H1 (cell line): ENCODE results near the gene GRID1. TPM values are rescaled to one million over a fixed set of nuclear protein-coding genes. Genes with fewer than 3 reads are reported as not detected.

Source experiments
- CTCF ChIA-PET: fragments of 300-600 bp; sonication (Branson Sonifier 250); formaldehyde crosslinking; loops from one replicate; lab custom pipeline; 2021; ENCODE audit not compliant: partially characterized antibody; lab: Charles Lee
- POLR2A ChIA-PET: fragments of 300-600 bp; sonication (Branson Sonifier 250); formaldehyde crosslinking; loops from one replicate; lab custom pipeline; 2021; ENCODE audit warnings: inconsistent platforms; ENCODE audit not compliant: partially characterized antibody; lab: Charles Lee
- DNase-seq, 2 experiments: peaks; one replicate each; pipeline versions ENCODE4 v3.0.0 to v3.0.0-alpha.2; 2010 to 2022; ENCODE audit warnings: low spot score in 2 of 2, low read depth in 1 of 2, mixed read lengths in 1 of 2
- FAIRE-seq: peaks from 2 replicates; lab custom pipeline; 2011; peaks lifted over from hg19 to GRCh38; lab: Jason Lieb, UNC
- H2AFZ ChIP-seq: 2 replicates; pipeline ENCODE4 v1.8.1; 2012; ENCODE audit warnings: low read length, inconsistent platforms
- H2AK5ac ChIP-seq: 2 replicates; pipeline ENCODE4 v1.6.1; 2013; ENCODE audit warnings: low read depth, low read length
- H2BK120ac ChIP-seq: replicated peaks from 2 replicates; pipeline ENCODE3; 2013; ENCODE audit warnings: low read depth, low read length, inconsistent platforms
- H2BK12ac ChIP-seq: 2 replicates; pipeline ENCODE4 v1.6.1; 2013; ENCODE audit warnings: low read depth, low read length
- H2BK15ac ChIP-seq: 2 replicates; pipeline ENCODE4 v1.6.1; 2013; ENCODE audit warnings: low read length
- H2BK20ac ChIP-seq: 2 replicates; pipeline ENCODE4 v1.6.1; 2013; ENCODE audit warnings: low read length
- H2BK5ac ChIP-seq: 2 replicates; pipeline ENCODE4 v1.6.1; 2013; ENCODE audit warnings: low read depth, low read length
- H3K14ac ChIP-seq: 2 replicates; pipeline ENCODE4 v1.6.1; 2013; ENCODE audit warnings: inconsistent platforms; ENCODE audit not compliant: insufficient read length
- H3K18ac ChIP-seq: 2 replicates; pipeline ENCODE4 v1.6.1; 2013; ENCODE audit warnings: low read length; ENCODE audit errors: extremely low read depth
- H3K23ac ChIP-seq: 2 replicates; pipeline ENCODE4 v1.6.1; 2013; ENCODE audit warnings: inconsistent platforms; ENCODE audit not compliant: insufficient read length
- H3K23me2 ChIP-seq: 2 replicates; pipeline ENCODE4 v1.6.1; 2013; ENCODE audit warnings: low read depth, low read length
- H3K27ac ChIP-seq: 2 replicates; pipeline ENCODE4 v1.6.1; 2011; ENCODE audit warnings: low read depth, low read length, inconsistent platforms
- H3K27me3 ChIP-seq, 4 experiments: replicated peaks in 1 of 4; 1 replicate in 1 of 4; 2 replicates in 3 of 4; pipeline versions ENCODE4 v1.6.1 to v1.8.1; 2011 to 2013; ENCODE audit warnings: low read length in 3 of 4, mild to moderate bottlenecking in 3 of 4, inconsistent platforms in 2 of 4, mixed read lengths in 2 of 4, moderate library complexity in 1 of 4; ENCODE audit not compliant: control insufficient read depth in 3 of 4, insufficient read depth in 3 of 4; ENCODE audit errors: extremely low read depth in 1 of 4
- H3K36me3 ChIP-seq, 4 experiments: 2 replicates each; pipeline versions ENCODE4 v1.6.1 to v1.8.1; 2011 to 2013; ENCODE audit warnings: mild to moderate bottlenecking in 4 of 4, low read length in 3 of 4, moderate library complexity in 2 of 4, control low read depth in 1 of 4, inconsistent platforms in 1 of 4; ENCODE audit not compliant: insufficient read depth in 4 of 4, control insufficient read depth in 2 of 4
- H3K4ac ChIP-seq: replicated peaks from 2 replicates; pipeline ENCODE3; 2013; ENCODE audit warnings: low read length, low read depth, mixed read lengths, inconsistent platforms; ENCODE audit not compliant: insufficient read length
- H3K4me1 ChIP-seq, 4 experiments: replicated peaks in 1 of 4; 1 replicate in 1 of 4; 2 replicates in 3 of 4; pipeline versions ENCODE4 v1.6.1 to v1.8.1; 2011 to 2013; ENCODE audit warnings: low read length in 3 of 4, inconsistent platforms in 2 of 4, mixed read lengths in 1 of 4; ENCODE audit not compliant: insufficient read depth in 4 of 4, control insufficient read depth in 3 of 4
- H3K4me2 ChIP-seq, 2 experiments: 2 replicates each; pipeline versions ENCODE4 v1.6.1 to v1.8.1; 2011 to 2013; ENCODE audit warnings: low read depth in 2 of 2, low read length in 2 of 2, control low read depth in 1 of 2, inconsistent platforms in 1 of 2, mild to moderate bottlenecking in 1 of 2; ENCODE audit not compliant: insufficient read depth in 1 of 2
- H3K4me3 ChIP-seq, 4 experiments: fragments of 200-600, 300-600 bp in 1 of 4; sonication (generic), shearing (Covaris generic), sonication (Bioruptor Twin) in 1 of 4; 2 replicates each; pipeline versions ENCODE4 v1.5.1 to v1.8.1; 2011 to 2016; ENCODE audit warnings: low read length in 4 of 4, low read depth in 3 of 4, control low read depth in 2 of 4, inconsistent platforms in 2 of 4, mild to moderate bottlenecking in 2 of 4, mixed read lengths in 1 of 4, moderate library complexity in 1 of 4; ENCODE audit not compliant: insufficient read depth in 2 of 4; ENCODE audit errors: extremely low read depth in 1 of 4
- H3K56ac ChIP-seq: replicated peaks from 2 replicates; pipeline ENCODE3; 2013; ENCODE audit warnings: low read depth, mild to moderate bottlenecking, mixed read lengths, low read length, inconsistent platforms; ENCODE audit not compliant: insufficient read length
- H3K79me1 ChIP-seq: 2 replicates; pipeline ENCODE4 v1.6.1; 2013; ENCODE audit warnings: low read depth, low read length, control low read depth
- H3K79me2 ChIP-seq, 2 experiments: 2 replicates each; pipeline versions ENCODE4 v1.6.1 to v1.8.1; 2012 to 2013; ENCODE audit warnings: low read length in 2 of 2, mild to moderate bottlenecking in 2 of 2, inconsistent platforms in 1 of 2; ENCODE audit not compliant: insufficient read depth in 2 of 2, control insufficient read depth in 1 of 2
- H3K9ac ChIP-seq, 4 experiments: replicated peaks in 1 of 4; 1 replicate in 1 of 4; 2 replicates in 3 of 4; pipeline versions ENCODE4 v1.6.1 to v1.8.1; 2011 to 2013; ENCODE audit warnings: low read depth in 3 of 4, low read length in 3 of 4, control low read depth in 2 of 4, mild to moderate bottlenecking in 2 of 4, moderate library complexity in 2 of 4, inconsistent platforms in 1 of 4; ENCODE audit errors: extremely low read depth in 1 of 4
- H3K9me3 ChIP-seq, 2 experiments: 2 replicates each; pipeline versions ENCODE4 v1.6.1 to v1.8.1; 2012 to 2013; ENCODE audit warnings: mild to moderate bottlenecking in 2 of 2, moderate library complexity in 2 of 2, control low read depth in 1 of 2, inconsistent platforms in 1 of 2, low read depth in 1 of 2, low read length in 1 of 2, mixed read lengths in 1 of 2; ENCODE audit not compliant: insufficient read depth in 2 of 2
- H4K20me1 ChIP-seq, 2 experiments: replicated peaks in 1 of 2; 2 replicates each; pipeline versions ENCODE3 to v1.8.1; 2011 to 2013; ENCODE audit warnings: inconsistent platforms in 2 of 2, low read length in 2 of 2, mild to moderate bottlenecking in 1 of 2; ENCODE audit not compliant: insufficient read depth in 2 of 2, control insufficient read depth in 1 of 2
- H4K5ac ChIP-seq: 2 replicates; pipeline ENCODE4 v1.6.1; 2013; ENCODE audit warnings: low read length, low read depth, mixed read lengths, inconsistent platforms; ENCODE audit not compliant: insufficient read length
- H4K8ac ChIP-seq: 2 replicates; pipeline ENCODE4 v1.8.0; 2013; ENCODE audit warnings: mild to moderate bottlenecking, moderate library complexity, low read length, inconsistent platforms; ENCODE audit not compliant: insufficient read depth; ENCODE audit errors: extremely low read depth
- H4K91ac ChIP-seq: replicated peaks from 2 replicates; pipeline ENCODE3; 2013; ENCODE audit warnings: low read length, mixed read lengths, inconsistent platforms; ENCODE audit not compliant: insufficient read length
- SP2 ChIP-seq: IDR thresholded peaks from 2 replicates; pipeline ENCODE4 v1.6.1; 2012; ENCODE audit warnings: mild to moderate bottlenecking, low read length, inconsistent platforms
- TEAD4 ChIP-seq: IDR thresholded peaks from 2 replicates; pipeline ENCODE4 v1.6.1; 2012; ENCODE audit warnings: low read depth, low read length, inconsistent platforms, mixed read lengths
- WGBS, 2 experiments: shearing (Covaris generic) in 1 of 2; methylation state at CpG; one replicate each; pipeline versions ENCODE4 v1.1.6 to v1.1.7; 2013 to 2015; ENCODE audit warnings: low lambda C conversion rate in 2 of 2, mixed read lengths in 2 of 2, inconsistent platforms in 1 of 2, low coverage in 1 of 2, missing lambda C conversion rate in 1 of 2; ENCODE audit not compliant: insufficient replicate concordance in 2 of 2, insufficient coverage in 1 of 2, insufficient read length in 1 of 2; ENCODE audit errors: extremely low coverage in 1 of 2, missing lambda C conversion rate in 1 of 2; 5-methylcytosine and 5-hydroxymethylcytosine counted together
- polyA plus RNA-seq, 7 experiments: library from polyadenylated mRNA; depleted of rRNA in 3 of 7; stranded (reverse) in 5 of 7; unstranded in 2 of 7; fragments of >200 nt in 5 of 7; fragments of 200-250 nt in 2 of 7; gene quantifications; 1 replicate in 5 of 7; 2 replicates in 1 of 7; 4 replicates in 1 of 7; pipeline versions ENCODE4 v1.2.1 to v1.2.3, GENCODE V29; 2011 to 2013; ENCODE audit warnings: missing spikeins in 2 of 7, mixed read lengths in 2 of 7
- total RNA-seq: library from RNA; stranded (reverse); fragmentation: NEBNext Ultra II Directional; extraction: Animal tissue kit (Norgen Biotek cat#: 25700); gene quantifications from 2 replicates; pipeline ENCODE4 v1.2.1, GENCODE V29; 2021

GRID1 gene
- total and polyA plus RNA-seq, 2 of the 8 experiments (the other 6 are each of a cell fraction or from before 2014, with no cell fraction given) = 0.22 to 0.30 TPM

DNA sequence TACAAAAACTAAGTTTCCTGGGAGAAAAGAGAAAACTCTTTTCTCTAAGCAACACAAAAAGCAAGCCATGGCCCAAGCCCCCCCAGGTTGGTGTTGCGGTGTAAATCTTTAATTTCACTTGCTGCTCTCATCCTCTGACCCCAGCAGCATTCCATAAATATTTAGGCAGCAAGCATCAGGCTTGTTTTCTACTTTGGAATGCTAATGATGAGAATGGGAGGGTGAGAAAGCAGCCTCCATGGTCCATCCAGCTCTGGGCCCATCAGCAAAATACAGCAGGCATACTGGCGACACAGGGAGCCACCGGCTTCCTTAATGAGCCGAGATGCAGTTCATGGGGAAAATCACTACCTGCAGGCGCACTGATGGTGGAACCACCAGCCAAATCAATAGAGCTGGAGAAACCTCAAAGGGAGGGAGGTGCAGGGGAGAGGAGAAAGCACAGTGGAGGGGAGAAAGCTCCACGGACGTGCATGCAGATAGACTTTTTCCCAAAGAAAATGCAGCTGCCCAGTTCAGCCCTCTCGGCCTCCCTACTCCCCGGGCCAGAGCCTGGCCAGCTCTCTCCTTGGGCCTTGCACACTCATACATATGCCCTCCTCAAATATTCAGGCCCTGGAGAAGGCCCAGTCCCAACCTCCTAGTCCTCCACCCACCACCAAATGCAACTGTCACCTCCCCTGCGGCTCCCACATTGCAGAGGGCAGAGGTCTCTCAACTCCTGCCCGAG lies 131.9 kb downstream of the GRID1 start:
- Histone ChIP-seq H2BK15ac (0 out of 2 replicates have a peak overlapping the region, but pooled peaks have one; percentile 61), H2BK120ac (no peak overlapping the region), H3K36me3 (no peaks in the 10 kb centered on the region), H3K4me1 (peaks cover 0 to 23% (median 16%) of the 10 kb centered on the region in 4 experiments; a peak in 6 of 7 replicates), H3K9me3 (peaks cover 9 to 21% of the 10 kb centered on the region in 2 experiments), H4K91ac (peak overlapping the region; percentile 23), H3K27me3 (no peaks in the 10 kb centered on the region), H2BK12ac (0 out of 2 replicates have a peak overlapping the region, but pooled peaks have one; percentile 92), H2AK5ac (no peak overlapping the region), H3K56ac (no peak overlapping the region), H3K9ac (no peak overlapping the region), H4K20me1 (no peaks in the 10 kb centered on the region), H2BK20ac (no peak overlapping the region), H3K14ac (no peak overlapping the region), H2AFZ (peak overlapping the region; percentile 85), H2BK5ac (peak overlapping the region; percentile 35; the same call in 1 of the 2 replicates), H3K4me2 (no peak overlapping the region), H3K27ac (no peak overlapping the region), H3K4me3 (no peak overlapping the region), H3K23me2 (no peaks in the 10 kb centered on the region), H4K8ac (no peak overlapping the region), H3K79me2 (no peaks in the 10 kb centered on the region), H3K79me1 (no peaks in the 10 kb centered on the region), H3K23ac (no peak overlapping the region), H4K5ac (no peak overlapping the region), H3K4ac (no peak overlapping the region), H3K18ac (peak overlapping the region; percentile 75)
- no peak for TF ChIP-seq SP2
- TF ChIP-seq TEAD4 = peak; percentile 45; the same call in 1 of the 2 replicates
- POLR2A ChIA-PET = interaction anchor here (0.7 kb wide), 1 partner anchor 11 kb away, joined by 3 read pairs; no protein-coding TSS in a partner anchor
- no peak for FAIRE-seq
- DNase-seq = no peak
- WGBS, 2 experiments = 85% methylated on average over 11 of the region's 11 CpGs; no CpG with 5 or more reads in 1 of the 2 experiments
- CTCF ChIA-PET = interaction anchor here (0.6 to 1.9 kb wide), 5 partner anchors 14 to 96 kb away, joined by 3 to 5 read pairs (median 3); no protein-coding TSS in a partner anchor
